ENCODE measurements around the gene ASS1. TPM values are rescaled to one million over a fixed set of nuclear protein-coding genes. Genes with fewer than 3 reads are reported as not detected.
A peak's percentile ranks its signal among the peaks of the same experiment; 100 is the strongest.
"Not testable (repeated sequence)": the region's sequence is repeated elsewhere in the genome, so short reads cannot be mapped to it uniquely, and the experiment has no call there.

Gene ASS1
- total RNA-seq, 1 donor from 2014 or later, result 162 TPM

DNA sequence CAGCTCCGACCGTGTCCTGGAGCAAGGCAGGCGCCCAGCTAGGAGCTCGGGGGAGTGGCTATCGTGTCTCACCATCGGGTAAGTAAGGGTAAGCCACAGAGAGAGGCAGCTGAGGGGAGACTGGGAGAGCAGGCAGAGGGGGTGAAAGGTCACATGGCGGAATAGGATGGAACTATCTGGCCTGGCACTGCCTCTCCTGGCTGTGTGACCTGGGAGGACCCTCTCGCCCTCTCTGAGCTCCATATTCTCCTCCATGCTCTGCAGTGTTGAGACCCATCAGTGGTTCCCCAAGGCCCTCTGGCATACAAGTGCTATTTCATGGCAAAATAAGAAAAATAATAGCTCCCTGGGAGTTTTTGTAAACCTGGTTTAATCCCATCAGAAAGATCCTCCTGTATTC lies 43.9 kb upstream of the ASS1 start:
- H3K4me3 ChIP-seq, result no peak overlapping the region
- TF ChIP-seq CTCF (IDR thresholded peaks at IDR 0.05), result no peak
- H3K36me3 ChIP-seq, result no peaks in the 10 kb centered on the region
- intact Hi-C loops (cut with DNase I), result no loop called here
- H3K27ac ChIP-seq, result no peak overlapping the region
- H3K9me3 ChIP-seq, result no peaks in the 10 kb centered on the region
- no peak for DNase-seq (ENCODE audit: low spot score in 2 of 2)
- no peaks in the 10 kb centered on the region for H3K4me1 ChIP-seq
- no peaks in the 10 kb centered on the region for H3K27me3 ChIP-seq

- DNase-seq (ENCODE audit: low spot score in 2 of 2); H3K27me3 ChIP-seq; H3K4me3 ChIP-seq; H3K9me3 ChIP-seq; H3K27ac ChIP-seq; H3K4me1 ChIP-seq; intact Hi-C loops (cut with DNase I); H3K36me3 ChIP-seq: not testable (repeated sequence)
Measured at GRCh38 chr9:130401742-130402141, 43.0 kb upstream of the ASS1 start.

DNA sequence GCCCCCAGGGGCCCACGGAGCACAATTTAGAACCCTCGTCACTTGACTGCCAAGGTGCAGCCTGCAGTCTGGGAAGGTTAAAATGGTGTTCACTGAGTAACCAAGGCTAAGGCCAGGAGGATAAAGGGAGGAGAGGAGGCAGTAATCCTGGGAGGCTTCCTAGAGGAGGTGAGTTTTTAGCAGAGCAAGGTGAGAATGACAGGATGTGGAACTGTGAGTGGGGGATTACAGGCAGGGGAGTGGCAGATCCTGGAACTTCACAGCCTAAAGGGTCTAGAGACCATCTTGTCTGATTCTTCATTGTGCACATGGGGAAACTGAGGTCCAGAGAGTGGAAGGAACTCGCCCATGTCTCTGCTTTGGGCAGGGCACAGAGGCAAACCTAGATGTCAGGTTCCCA lies 42.5 kb upstream of the ASS1 start:
- TF ChIP-seq CTCF (IDR thresholded peaks at IDR 0.05), result no peak
- no peaks in the 10 kb centered on the region for H3K27me3 ChIP-seq
- no peaks in the 10 kb centered on the region for H3K4me1 ChIP-seq
- H3K36me3 ChIP-seq, result no peaks in the 10 kb centered on the region
- no peaks in the 10 kb centered on the region for H3K9me3 ChIP-seq
- no peak overlapping the region for H3K4me3 ChIP-seq
- DNase-seq (ENCODE audit: low spot score in 2 of 2), result no peak
- intact Hi-C loops (cut with DNase I), result no loop called here
- no peak overlapping the region for H3K27ac ChIP-seq

DNA sequence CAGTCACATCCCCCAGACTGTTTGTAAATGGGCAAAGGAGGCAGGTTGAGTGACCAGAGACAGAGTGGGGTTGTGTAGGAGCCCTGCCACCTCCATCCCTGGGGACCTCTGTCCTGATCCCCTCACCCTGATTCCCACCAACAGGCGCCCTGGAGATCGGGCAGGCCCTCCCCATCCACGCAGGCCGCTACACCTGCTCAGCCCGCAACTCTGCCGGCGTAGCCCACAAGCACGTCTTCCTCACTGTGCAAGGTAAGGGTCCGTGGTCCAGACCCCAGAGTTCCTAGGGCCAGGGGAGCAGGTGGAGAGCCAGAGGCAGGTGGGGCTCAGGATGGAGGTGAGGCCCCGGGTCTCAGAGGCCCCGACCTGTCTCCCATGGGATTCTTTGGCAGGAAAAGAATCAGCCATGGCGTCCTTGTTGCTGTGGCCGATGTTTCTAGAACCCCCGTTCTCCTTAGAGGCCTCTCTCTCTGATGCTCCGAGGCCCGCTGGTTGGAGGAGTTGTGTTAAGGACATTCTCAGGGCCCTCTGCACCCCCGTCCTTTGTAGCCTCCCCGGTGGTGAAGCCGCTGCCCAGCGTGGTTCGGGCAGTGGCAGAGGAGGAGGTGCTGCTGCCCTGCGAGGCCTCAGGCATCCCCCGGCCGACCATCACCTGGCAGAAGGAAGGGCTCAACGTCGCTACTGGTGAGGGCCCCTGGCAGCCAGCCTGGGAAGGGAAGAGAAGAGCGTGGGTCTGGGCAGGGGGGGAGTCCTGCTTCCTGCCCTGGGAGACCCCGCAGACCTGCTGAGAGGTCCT lies 41.9 kb upstream of the ASS1 start:
- intact Hi-C loops (cut with DNase I), result no loop called here
- Histone ChIP-seq H3K27ac (no peak overlapping the region), H3K4me1 (no peaks in the 10 kb centered on the region), H3K9me3 (no peaks in the 10 kb centered on the region), H3K27me3 (no peaks in the 10 kb centered on the region), H3K36me3 (no peaks in the 10 kb centered on the region), H3K4me3 (no peak overlapping the region)
- TF ChIP-seq CTCF (IDR thresholded peaks at IDR 0.05), result no peak
- DNase-seq (ENCODE audit: low spot score in 2 of 2), result peak in 1 of 2 donors; percentile 60

- Histone ChIP-seq H3K9me3 (no peaks in the 10 kb centered on the region), H3K27me3 (no peaks in the 10 kb centered on the region), H3K36me3 (no peaks in the 10 kb centered on the region), H3K27ac (no peak overlapping the region), H3K4me1 (no peaks in the 10 kb centered on the region), H3K4me3 (no peak overlapping the region)
- TF ChIP-seq CTCF (IDR thresholded peaks at IDR 0.05), result no peak
- no peak for DNase-seq (ENCODE audit: low spot score in 2 of 2)
- intact Hi-C loops (cut with DNase I), result no loop called here
Measured at GRCh38 chr9:130405657-130406257, 39.0 kb upstream of the ASS1 start.

DNA sequence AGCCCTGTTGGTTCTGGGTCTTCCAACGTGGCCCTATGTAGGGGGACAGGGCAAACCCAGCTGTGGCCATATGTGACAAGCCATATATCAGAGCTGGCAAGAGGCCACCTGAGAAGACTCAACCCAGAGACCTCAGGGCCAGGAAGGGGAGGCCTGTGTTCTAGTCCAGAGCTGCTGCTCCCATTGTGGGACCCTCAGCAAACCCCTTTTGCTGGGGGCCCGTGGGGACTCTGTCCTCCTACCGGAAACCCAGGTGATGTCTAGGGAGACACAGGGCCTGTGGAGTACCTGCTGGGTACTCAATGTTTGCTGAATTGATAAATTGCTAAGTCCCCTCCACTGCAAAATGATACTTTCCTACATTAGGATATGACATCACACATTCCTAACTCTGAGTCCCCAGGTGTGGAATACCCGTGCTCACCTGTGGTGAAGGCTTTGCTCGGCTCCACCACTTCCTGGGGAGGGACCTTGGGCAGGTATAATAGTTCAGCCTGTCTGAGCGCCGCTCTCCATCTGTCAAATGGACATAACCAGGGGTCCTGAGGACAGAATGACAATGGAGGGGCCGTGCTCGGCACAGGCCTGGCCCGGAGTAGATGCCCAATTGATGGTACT lies 38.4 kb upstream of the ASS1 start:
- H3K27me3 ChIP-seq, result no peaks in the 10 kb centered on the region
- no peaks in the 10 kb centered on the region for H3K9me3 ChIP-seq
- no peaks in the 10 kb centered on the region for H3K4me1 ChIP-seq
- TF ChIP-seq CTCF (IDR thresholded peaks at IDR 0.05), result no peak
- no peak overlapping the region for H3K27ac ChIP-seq
- no peaks in the 10 kb centered on the region for H3K36me3 ChIP-seq
- intact Hi-C loops (cut with DNase I), result no loop called here
- DNase-seq (ENCODE audit: low spot score in 2 of 2), result no peak
- H3K4me3 ChIP-seq, result no peak overlapping the region

All from ascending aorta (tissue), 2 donors.